ENCODE data around the gene TUBA1B.
A peak's percentile ranks its signal among the peaks of the same experiment; 100 is the strongest.

TUBA1B gene

DNA sequence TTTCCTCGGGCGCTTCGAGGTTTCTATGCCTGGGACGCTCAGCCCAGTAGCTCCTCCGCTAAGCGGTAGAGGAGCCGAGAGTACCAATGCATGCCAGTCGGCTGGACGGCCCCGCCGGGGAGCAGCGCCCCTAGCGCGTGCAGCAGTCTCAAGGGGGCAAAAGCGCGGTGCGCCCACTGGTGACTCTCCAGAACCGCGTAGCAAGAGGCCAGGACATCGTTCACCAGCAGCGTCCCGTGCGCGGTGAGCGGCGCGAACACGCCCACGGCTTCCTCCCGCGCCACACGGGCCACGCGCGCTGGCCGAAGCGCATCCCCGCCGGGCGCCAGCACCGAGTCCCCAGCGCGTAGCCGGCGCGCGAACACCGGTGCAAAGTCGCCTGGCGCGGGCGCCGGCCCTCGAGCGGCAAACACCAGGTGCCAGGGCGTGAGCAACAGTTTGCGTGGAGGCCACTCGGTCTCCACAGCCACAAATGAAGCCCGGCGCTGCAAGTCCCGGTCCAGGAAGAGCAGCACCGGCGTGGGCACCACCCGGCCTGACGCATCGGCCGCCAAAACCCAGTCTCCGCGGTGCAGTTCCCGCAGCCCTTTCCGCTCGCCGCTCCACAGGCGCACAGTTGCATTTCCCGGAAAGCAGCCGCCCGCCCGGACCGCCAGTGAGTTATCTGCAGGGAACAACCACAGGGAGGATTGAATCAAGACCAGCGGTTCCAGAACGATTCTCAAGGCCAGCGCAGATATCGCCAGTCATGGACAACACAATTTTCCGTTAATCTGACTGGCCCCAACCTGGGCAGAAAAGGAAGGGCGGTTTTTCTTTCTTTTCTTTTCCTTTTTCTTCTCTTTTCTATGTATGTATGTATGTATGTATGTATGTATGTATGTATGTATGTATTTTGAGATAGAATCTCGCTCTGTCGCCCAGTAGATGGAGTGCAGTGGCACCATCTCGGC lies 41.1 kb downstream of the TUBA1B start:
- DNase-seq, result peak; percentile 68

DNA sequence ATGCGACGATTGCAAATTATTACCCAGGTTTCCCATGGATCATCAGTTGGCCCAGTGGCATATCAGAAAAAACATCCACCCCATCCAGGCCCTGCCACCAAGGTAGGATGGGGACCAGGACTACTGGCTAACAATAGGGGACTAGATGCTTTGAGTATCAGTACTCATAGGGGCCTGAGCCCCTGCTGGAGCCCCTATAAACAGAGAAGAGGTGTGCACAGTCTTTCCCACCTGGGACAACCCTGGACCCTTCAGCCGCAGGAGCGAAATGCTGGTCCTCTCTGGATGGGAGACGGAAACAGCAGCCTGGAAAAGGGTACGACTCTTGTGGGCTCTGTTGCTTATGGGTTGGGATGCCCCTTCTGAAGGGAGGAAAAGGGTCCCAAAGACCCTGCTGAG lies 42.3 kb downstream of the TUBA1B start:
- DNase-seq, result no peak

DNA sequence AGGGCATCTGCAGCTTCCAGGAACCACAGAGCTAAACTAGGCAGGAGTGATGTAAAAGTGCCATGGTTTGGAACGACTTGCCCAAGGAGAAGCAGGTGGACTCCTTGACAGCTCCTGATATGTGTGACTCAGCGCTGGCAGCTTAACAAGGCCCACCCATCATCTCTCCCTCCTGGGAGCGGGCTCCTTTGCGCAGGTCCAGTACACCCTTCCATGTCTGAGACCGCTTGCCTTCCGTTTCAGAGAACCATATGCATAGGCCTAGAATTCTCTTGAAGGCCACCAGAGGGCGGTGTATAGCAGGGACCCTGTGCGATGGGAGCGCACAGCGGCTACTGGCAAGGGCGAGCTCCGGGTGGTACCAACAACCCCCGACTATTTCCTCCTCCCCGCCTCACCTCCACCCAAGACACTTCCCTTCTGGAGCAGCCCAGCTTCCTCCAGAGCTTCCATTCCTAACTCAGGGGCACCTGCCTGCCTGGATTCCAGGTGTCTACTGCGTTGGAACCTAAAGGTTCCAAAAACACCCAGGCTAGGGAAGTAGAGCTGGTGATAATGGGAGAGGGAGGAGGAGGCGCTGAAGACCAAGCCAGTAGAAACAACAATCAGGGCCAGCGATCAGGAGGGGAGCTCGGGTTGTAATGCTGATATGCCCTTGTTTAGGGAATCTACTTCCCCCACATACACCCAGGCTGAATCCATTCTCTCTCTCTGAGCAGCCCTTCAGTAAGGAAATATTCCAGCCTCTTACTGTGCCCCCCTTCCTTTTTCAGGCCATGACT lies 42.9 kb downstream of the TUBA1B start:
- DNase-seq, result peak; percentile 88

DNA sequence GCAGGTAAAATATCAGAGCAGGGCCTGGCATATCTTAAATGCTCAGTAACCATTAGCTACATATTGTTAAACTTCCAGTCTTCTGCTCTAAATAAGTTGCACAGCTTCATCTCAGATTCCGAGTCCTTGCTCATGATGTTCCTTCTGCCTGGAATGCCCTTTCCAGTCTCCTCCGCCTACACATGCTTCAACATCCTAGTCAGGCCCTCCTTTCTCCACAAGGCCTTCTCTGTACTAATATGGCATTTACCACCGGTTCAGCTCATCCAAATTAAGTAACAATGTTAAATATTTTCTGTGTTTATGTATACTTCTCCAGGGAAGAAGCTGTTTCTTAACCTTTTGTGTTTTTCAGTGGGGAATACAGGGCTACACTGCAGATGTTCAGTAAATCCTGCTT lies 45.1 kb downstream of the TUBA1B start:
- no peak for DNase-seq

DNA sequence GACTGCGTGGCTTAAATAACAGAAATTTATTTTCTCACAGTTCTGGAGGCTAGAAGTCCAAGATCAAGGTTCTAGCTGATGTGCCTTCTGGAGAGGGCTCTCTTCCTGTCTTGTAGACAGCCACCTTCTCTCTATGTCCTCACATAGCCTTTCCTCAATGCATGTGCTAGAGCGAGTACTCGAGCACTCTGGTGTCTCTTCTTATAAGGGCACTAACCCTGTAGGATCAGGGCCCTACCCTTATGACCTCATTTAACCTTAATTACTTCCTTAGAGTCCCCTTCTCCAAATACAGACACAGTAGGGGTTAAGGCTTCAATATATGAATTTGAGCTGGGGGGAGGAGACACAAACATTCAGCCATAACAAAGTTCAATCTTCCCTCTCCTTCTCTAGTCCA lies 46.8 kb downstream of the TUBA1B start:
- DNase-seq, result no peak

DNA sequence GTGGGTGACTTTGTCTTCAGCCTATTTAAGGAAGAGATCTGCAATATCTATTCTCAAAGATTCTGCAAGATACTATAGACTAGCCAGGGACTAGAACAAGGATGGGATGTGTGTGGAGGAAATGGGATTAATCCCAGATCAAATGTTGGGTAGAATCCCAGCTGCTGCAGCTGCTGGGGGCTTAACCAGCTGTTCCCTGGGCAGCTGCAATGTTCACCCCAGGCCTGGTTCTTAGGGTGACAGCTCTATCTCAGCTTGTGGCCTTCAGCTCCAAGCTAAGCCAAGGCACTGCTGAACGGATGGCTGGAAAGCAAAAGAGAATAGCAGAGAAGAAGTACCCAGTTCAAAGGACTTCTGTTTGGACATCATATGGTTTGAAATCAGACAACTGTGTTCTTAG lies 51.4 kb downstream of the TUBA1B start:
- no peak for DNase-seq

Data from EL (cell line).